Keratinocyte (primary cell): ENCODE measurements around the gene LMO2.

ENCODE experiments used
- EZH2 ChIP-seq: IDR thresholded peaks from one replicate; pipeline ENCODE4 v1.6.1; 2012; ENCODE audit warnings: inconsistent platforms, mild to moderate bottlenecking, low read length, moderate library complexity
- TF ChIP-seq, protein P1 (sequence below), 3 experiments: IDR thresholded peaks in 1 of 3; conservative IDR thresholded peaks in 1 of 3; optimal IDR thresholded peaks in 1 of 3; 2 replicates in 2 of 3; 3 replicates in 1 of 3; pipeline versions ENCODE3 to v1.5.1; 2011; ENCODE audit warnings: low read length in 3 of 3, mild to moderate bottlenecking in 3 of 3, moderate library complexity in 2 of 3, control low read depth in 1 of 3, inconsistent platforms in 1 of 3; ENCODE audit not compliant: insufficient read depth in 2 of 3; ENCODE audit errors: extremely low read depth in 1 of 3

DNA sequence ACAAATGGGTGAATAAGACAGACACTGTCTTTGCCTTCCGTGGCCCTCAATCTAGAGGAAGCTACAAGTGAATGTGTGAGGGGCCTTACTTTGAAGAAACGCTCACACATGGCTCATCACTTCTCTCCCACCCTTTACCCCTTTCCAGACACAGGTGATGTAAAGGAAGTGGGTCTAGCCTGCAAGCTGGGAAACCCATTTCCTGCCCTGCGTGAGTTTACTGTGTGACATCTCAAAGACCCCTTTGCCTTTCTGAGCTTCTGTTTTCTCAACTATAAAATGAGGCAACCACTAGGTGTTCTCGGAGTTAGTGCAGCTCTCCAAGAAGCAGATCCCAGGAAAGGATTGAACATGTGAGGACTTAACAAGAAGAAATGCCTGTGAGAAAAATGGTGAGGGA is 43.1 kb upstream of the LMO2 start:
- TF ChIP-seq, protein P1, sequence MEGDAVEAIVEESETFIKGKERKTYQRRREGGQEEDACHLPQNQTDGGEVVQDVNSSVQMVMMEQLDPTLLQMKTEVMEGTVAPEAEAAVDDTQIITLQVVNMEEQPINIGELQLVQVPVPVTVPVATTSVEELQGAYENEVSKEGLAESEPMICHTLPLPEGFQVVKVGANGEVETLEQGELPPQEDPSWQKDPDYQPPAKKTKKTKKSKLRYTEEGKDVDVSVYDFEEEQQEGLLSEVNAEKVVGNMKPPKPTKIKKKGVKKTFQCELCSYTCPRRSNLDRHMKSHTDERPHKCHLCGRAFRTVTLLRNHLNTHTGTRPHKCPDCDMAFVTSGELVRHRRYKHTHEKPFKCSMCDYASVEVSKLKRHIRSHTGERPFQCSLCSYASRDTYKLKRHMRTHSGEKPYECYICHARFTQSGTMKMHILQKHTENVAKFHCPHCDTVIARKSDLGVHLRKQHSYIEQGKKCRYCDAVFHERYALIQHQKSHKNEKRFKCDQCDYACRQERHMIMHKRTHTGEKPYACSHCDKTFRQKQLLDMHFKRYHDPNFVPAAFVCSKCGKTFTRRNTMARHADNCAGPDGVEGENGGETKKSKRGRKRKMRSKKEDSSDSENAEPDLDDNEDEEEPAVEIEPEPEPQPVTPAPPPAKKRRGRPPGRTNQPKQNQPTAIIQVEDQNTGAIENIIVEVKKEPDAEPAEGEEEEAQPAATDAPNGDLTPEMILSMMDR (optimal IDR thresholded peaks at IDR 0.05 in 1 of 3, IDR thresholded peaks at IDR 0.05 in 1 of 3, conservative IDR thresholded peaks at IDR 0.05 in 1 of 3; ENCODE audit: extremely low read depth in 1 of 3, insufficient read depth in 2 of 3, low read length in 3 of 3): no peak
- TF ChIP-seq EZH2: no peak
